HAP-1 (cell line): ENCODE results near the gene ZNF180.
A peak's percentile ranks its signal among the peaks of the same experiment; 100 is the strongest.
"Not testable (repeated sequence)": the region's sequence is repeated elsewhere in the genome, so short reads cannot be mapped to it uniquely, and the experiment has no call there.

ENCODE experiments used
- DNase-seq, 2 experiments: peaks; one replicate each; pipeline ENCODE4 v3.0.0-alpha.2; 2016 to 2020; ENCODE audit warnings: low spot score in 2 of 2
- H3K27me3 ChIP-seq: fragments of 250-450 bp; sonication (Bioruptor Pico); 2 replicates; pipeline ENCODE4 v1.5.1; 2020; ENCODE audit warnings: low read depth, mild to moderate bottlenecking, moderate library complexity
- H3K36me3 ChIP-seq: fragments of 250-450 bp; sonication (Bioruptor Pico); replicated peaks from 2 replicates; pipeline ENCODE4 v1.5.1; 2020; ENCODE audit warnings: mild to moderate bottlenecking
- H3K4me1 ChIP-seq: fragments of 250-450 bp; sonication (Bioruptor Pico); 2 replicates; pipeline ENCODE4 v1.5.1; 2020; ENCODE audit warnings: mild to moderate bottlenecking
- H3K4me3 ChIP-seq: fragments of 250-450 bp; sonication (Bioruptor Pico); 2 replicates; pipeline ENCODE4 v1.5.1; 2020; ENCODE audit warnings: mild to moderate bottlenecking, moderate library complexity
- H3K9me3 ChIP-seq: fragments of 250-450 bp; sonication (Bioruptor Pico); 2 replicates; pipeline ENCODE4 v1.5.1; 2020; ENCODE audit warnings: mild to moderate bottlenecking, moderate library complexity
- in situ Hi-C: fragments of 300-500 bp; cut with MboI; formaldehyde crosslinking; loops from 3 replicates; pipeline ENCODE4 v1.14.3; 2020; ENCODE audit warnings: low sequenced_read_pairs, inconsistent platforms, mixed read lengths

ZNF180 gene

DNA sequence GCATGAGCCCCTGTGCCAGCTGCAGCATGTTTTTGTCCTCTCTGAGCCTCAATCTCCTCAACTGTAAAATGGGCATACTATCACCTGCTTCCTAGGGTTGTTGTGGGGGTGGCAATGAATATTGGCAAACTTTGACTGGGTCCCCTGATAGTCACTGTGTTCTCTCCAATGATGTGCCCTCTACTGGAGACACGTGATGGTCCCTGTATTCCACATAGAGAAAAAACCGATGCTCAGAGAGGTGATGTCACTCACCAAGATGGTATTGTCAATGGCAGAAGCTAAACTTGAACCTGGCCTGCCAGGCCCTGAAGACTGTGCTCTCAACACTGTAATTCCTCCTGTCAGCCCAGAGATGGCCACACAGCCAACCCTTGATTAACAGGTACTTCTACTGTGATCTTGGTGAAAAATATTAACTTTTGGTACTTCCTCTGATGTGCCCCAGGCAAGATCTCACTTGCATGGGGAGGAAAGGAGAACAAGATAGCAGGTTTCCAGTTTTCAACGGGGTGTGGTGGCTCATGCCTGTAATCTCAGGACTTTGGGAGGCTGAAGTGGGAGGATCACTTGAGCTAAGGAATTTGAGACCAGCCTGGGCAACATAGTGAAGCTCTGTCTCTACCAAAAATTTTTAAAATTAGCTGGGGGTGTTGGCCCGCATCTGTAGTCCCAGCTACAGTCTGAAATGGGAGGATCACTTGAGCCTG is 25.6 kb upstream of the ZNF180 start:
- in situ Hi-C loops = no loop called here
- DNase-seq = no peak
- H3K36me3 ChIP-seq = no peaks in the 10 kb centered on the region
- H3K9me3 ChIP-seq = no peaks in the 10 kb centered on the region
- H3K27me3 ChIP-seq = peaks cover 8% of the 10 kb centered on the region; the same call in 1 of the 2 replicates
- H3K4me3 ChIP-seq = no peak overlapping the region
- no peaks in the 10 kb centered on the region for H3K4me1 ChIP-seq

DNA sequence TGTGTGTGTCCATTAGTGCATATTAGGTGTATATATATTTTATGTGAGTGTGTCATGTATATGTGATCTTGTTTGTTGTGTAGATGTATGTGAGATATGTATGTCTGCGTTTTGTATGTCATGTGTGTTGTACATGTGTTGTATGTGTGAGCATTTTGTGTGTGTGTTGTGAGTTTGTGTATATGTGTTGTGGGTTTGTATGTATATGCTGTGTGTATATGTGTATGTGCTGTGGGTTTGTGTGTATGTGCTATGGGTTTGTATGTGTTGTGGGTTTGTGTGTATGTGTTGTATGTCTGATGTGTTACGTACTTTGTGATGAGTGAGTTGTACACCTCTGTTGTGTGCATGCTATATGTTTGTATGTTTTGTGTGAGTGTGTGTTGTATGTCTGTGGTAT is 21.0 kb upstream of the ZNF180 start:
- Histone ChIP-seq H3K27me3 (no peaks in the 10 kb centered on the region), H3K36me3 (no peaks in the 10 kb centered on the region), H3K4me1 (no peaks in the 10 kb centered on the region), H3K4me3 (no peak overlapping the region), H3K9me3 (no peaks in the 10 kb centered on the region)
- in situ Hi-C loops = no loop called here
- DNase-seq = no peak

DNA sequence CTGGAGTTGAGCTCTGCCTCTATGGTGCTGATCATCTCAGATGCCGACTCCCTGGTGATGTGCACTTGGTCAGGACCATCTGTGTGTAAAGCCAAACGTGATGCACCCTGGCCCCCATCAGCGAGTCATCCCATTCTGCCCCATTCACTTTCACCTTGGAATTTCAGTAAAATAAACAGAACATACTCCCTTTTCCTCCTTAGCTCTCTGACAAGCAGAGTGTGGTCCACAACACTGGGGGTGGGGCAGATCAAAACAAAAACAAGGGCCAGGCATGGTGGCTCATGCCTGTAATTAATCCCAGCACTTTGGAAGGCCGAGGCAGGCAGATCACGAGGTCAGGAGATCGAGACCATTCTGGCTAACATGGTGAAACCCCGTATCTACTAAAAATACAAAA is 16.8 kb upstream of the ZNF180 start:
- no peak overlapping the region for H3K4me3 ChIP-seq
- no peaks in the 10 kb centered on the region for H3K9me3 ChIP-seq
- H3K27me3 ChIP-seq = no peaks in the 10 kb centered on the region
- DNase-seq = no peak
- no peaks in the 10 kb centered on the region for H3K36me3 ChIP-seq
- no peaks in the 10 kb centered on the region for H3K4me1 ChIP-seq
- in situ Hi-C loops = no loop called here

DNA sequence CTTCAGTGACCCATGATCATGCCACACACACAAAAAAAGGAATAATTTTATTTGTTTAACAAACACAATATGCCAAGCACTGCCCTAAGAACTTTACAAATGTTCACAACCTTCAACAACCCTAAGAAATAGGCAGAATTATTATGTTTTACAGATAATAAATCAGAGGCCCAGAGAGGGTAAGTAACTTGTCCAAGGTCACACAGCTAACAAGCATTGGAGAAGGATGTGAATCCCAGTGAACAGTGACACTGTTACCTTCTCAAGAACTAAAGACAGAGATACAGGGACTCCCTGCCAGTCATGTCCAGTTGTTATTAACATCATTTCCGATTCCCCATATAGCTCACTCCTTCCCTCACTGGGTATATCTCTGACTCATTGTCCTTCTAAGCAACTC is 15.6 kb upstream of the ZNF180 start:
- DNase-seq = no peak
- in situ Hi-C loops = no loop called here
- Histone ChIP-seq H3K9me3 (no peaks in the 10 kb centered on the region), H3K27me3 (no peaks in the 10 kb centered on the region), H3K36me3 (no peaks in the 10 kb centered on the region), H3K4me1 (no peaks in the 10 kb centered on the region), H3K4me3 (no peak overlapping the region)

DNA sequence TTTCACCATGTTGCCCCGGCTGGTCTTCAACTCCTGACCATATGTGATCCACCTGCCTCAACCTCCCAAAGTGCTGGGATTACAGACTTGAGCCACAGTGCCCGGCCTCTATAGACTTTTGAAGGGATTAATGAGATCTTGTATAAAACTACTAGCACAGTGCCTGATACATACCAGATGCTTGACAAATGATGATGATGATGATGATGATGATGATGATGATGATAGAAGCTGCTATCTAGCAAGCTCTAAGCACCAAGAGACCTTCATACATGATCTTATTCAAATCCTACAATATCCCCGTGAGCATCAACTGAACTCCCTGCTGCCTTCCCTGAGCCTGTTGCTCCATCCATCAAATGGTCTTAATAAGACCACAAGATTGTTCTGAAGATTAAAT is 14.7 kb upstream of the ZNF180 start:
- in situ Hi-C loops = no loop called here
- Histone ChIP-seq H3K27me3 (no peaks in the 10 kb centered on the region), H3K4me3 (no peak overlapping the region), H3K4me1 (no peaks in the 10 kb centered on the region), H3K36me3 (no peaks in the 10 kb centered on the region), H3K9me3 (no peaks in the 10 kb centered on the region)
- no peak for DNase-seq

DNA sequence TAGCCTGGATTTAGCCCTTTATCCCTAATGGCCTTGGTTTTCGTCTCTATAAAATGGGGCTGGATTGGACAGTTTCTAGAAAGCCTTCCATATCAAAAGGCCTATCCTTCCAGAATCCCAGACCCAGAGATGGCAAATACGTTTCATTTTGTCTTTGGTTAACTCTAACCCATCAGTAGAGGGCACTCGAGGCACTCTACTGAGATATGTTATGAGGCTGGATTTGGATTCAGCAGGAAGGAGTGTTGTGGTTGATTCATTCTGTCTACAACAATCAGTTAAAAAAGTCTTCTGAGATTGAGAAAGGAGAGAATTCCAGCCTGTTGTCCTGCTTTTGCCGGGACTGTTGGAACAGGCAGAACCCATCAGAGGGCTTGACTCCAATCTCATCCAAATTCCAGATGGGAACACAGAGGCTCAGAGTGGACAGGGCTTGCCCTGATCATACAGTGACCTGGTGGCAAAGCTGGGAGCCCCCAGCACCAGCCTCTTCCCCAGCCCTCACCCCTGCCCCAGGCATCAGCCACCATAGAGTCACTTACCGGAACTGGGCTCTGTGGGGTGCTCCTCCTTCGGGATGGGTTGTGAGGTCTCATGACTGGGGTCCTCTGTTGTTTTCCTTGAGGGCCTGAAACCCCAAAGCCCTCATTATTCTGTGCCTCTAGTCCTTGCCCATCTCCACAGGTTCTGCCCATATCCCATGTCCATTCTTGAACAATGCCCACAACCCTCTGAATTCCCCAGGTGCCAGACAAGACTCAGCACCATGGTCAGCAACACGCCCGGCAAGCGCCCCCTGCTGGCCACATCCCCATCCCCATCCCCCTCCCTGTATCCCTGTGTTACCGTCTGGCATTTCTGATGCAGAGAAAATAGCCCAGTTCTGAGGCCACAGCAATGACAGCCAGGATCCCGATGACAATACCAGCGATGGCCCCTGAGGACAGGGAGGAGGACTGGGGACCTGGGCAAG is 12.3 kb upstream of the ZNF180 start:
- Histone ChIP-seq H3K4me3 (no peak overlapping the region), H3K4me1 (no peaks in the 10 kb centered on the region), H3K27me3 (peaks cover 4% of the 10 kb centered on the region; the same call in 1 of the 2 replicates), H3K36me3 (no peaks in the 10 kb centered on the region), H3K9me3 (no peaks in the 10 kb centered on the region)
- in situ Hi-C loops = no loop called here
- DNase-seq = peak; percentile 19 to 83

DNA sequence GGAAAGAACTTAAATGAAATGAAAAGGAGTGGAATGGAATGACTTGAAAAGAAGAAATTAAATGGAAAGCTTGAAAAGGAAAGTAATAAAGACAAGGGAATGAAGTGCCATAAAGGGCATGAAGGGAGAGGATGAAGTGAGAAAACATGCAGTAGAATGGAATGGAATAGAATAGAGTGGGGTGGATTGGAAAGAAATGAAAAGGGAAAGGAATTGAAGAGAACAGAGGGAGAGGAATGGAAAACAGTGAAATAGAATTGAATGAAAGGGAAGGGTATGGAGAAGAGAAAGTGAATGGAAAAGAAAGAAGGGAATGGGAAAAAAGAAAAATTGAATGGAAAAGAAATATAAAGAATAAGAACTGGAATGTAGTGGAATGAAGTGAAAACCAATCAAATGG is 9.2 kb upstream of the ZNF180 start:
- no peaks in the 10 kb centered on the region for H3K4me1 ChIP-seq
- peaks cover 4% of the 10 kb centered on the region; the same call in 1 of the 2 replicates for H3K27me3 ChIP-seq
- no peaks in the 10 kb centered on the region for H3K36me3 ChIP-seq
- H3K4me3 ChIP-seq = no peak overlapping the region
- no peak for DNase-seq
- in situ Hi-C loops = no loop called here
- no peaks in the 10 kb centered on the region for H3K9me3 ChIP-seq

DNA sequence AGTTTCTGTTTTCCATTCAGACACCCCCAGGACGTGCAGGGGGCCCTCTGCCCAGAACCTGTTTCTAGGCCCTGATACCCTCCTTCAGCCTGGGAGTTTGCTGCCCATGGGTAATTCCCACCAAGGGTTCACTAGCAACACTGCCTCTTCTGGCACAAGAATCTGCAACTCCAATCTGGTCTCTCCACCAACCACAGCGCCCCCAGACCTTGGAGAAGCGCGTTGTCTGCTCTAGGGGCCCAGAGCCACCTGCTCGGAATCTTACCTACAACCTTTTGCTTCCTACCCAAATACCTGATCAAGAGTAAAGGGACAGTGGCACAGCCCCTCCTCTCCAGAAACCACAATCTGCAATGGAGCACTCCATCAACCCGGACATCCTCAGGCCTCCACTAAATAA is 763 bp downstream of the ZNF180 start:
- Histone ChIP-seq H3K27me3 (peaks cover 3% of the 10 kb centered on the region; the same call in 1 of the 2 replicates), H3K4me3 (peak overlapping the region; percentile 89), H3K9me3 (peaks cover 26% of the 10 kb centered on the region), H3K4me1 (peaks cover 5% of the 10 kb centered on the region), H3K36me3 (peaks cover 28% of the 10 kb centered on the region)
- in situ Hi-C loops = no loop called here
- DNase-seq = peak in 1 of 2 experiments; percentile 18

DNA sequence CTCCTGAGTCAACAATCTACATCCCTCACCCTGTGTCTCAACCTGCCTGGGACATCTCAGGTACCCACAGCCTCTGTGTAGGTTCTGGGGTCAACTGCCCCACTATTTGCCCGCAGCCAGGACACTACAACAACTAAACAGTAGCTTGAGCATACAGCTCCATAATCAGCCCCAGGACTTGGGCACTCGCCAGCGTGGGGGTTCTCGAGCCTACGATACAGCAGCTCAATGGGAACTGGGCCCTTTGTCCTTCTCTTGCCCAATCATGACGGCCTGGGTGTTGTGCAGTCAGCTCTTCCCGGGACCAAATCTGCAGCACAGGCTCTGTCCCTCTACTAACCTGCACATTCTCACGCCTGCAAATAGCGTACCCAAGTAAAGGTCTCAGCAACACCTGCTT is 1.3 kb downstream of the ZNF180 start:
- Histone ChIP-seq H3K4me3 (peak overlapping the region; percentile 89), H3K4me1 (peaks cover 5% of the 10 kb centered on the region), H3K9me3 (peaks cover 30% of the 10 kb centered on the region), H3K36me3 (peaks cover 33% of the 10 kb centered on the region), H3K27me3 (peaks cover 3% of the 10 kb centered on the region; the same call in 1 of the 2 replicates)
- in situ Hi-C loops = no loop called here
- no peak for DNase-seq

DNA sequence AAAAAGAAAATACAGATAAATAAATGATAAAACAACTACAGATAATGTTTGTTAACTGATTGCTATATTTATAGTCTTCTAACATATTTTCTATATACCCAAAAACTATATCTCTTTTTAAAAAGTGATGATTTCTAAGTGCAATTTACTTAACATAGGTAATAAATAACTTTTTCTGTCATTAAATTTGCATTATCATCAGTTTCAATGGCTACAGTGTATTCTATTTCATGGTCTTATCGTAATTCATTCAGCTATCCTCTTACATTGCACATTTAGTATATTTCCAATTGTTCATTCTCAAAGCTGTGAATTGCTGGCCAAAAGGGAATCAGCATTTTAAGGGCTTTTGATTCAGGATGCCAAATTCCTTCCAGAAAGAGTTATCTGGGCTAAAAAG is 3.6 kb downstream of the ZNF180 start:
- no peaks in the 10 kb centered on the region; the same call in 1 of the 2 replicates for H3K27me3 ChIP-seq
- in situ Hi-C loops = no loop called here
- no peak for DNase-seq
- H3K4me3 ChIP-seq = no peak overlapping the region
- H3K4me1 ChIP-seq = peaks cover 5% of the 10 kb centered on the region
- peaks cover 54% of the 10 kb centered on the region for H3K36me3 ChIP-seq
- peaks cover 45% of the 10 kb centered on the region for H3K9me3 ChIP-seq

DNA sequence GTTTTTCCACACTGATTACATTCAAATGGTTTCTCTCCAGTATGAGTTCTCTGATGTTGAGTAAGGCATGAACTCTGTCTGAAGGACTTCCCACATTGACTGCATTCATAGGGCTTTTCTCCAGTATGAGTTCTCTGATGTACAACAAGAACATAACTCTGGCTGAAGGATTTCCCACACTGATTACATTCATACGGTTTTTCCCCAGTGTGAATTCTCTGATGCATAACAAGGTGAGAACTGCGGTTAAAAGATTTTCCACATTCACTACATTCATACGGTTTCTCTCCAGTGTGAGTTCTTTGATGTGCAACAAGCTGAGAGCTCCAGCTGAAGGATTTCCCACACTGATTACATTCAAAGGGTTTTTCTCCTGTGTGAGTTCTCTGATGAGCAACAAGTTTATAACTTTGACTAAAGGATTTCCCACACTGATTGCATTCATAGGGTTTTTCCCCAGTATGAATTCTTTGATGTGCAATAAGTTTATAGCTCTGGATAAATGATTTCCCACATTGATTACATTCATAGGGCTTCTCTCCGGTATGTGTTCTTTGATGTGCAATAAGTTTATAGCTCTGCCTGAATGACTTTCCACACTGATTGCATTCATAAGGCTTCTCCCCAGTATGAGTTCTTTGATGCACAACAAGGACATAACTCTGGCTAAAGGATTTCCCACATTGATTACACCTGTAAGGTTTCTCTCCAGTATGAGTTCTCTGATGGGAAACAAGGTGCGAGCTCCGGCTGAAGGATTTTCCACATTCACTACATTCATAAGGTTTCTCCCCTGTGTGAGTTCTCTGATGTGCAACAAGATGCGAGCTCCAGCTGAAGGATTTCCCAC is 23.5 kb downstream of the ZNF180 start:
- H3K4me1 ChIP-seq = no peaks in the 10 kb centered on the region
- in situ Hi-C loops = no loop called here
- no peak for DNase-seq
- H3K27me3 ChIP-seq = no peaks in the 10 kb centered on the region
- peaks cover 68% of the 10 kb centered on the region for H3K9me3 ChIP-seq
- H3K36me3 ChIP-seq = peaks cover 33% of the 10 kb centered on the region
- no peak overlapping the region for H3K4me3 ChIP-seq

DNA sequence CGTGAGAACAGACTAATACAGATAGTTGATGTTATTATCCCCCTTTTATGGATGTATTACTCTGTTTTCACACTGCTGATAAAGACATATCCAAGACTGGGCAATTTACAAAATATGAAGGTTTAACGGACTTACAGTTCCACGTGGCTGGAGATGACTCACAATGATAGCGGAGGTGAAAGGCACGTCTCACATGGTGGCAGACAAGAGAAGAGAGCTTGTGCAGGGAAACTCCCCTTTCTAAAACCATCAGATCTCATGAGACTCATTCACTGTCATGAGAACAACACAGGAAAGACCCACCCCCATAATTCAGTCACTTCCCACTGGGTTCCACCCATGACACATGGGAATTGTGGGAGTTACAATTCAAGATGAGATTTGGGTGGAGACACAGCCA is 31.6 kb downstream of the ZNF180 start:
- H3K4me3 ChIP-seq, H3K36me3 ChIP-seq, H3K4me1 ChIP-seq, H3K27me3 ChIP-seq, DNase-seq, H3K9me3 ChIP-seq, in situ Hi-C loops: not testable (repeated sequence)

DNA sequence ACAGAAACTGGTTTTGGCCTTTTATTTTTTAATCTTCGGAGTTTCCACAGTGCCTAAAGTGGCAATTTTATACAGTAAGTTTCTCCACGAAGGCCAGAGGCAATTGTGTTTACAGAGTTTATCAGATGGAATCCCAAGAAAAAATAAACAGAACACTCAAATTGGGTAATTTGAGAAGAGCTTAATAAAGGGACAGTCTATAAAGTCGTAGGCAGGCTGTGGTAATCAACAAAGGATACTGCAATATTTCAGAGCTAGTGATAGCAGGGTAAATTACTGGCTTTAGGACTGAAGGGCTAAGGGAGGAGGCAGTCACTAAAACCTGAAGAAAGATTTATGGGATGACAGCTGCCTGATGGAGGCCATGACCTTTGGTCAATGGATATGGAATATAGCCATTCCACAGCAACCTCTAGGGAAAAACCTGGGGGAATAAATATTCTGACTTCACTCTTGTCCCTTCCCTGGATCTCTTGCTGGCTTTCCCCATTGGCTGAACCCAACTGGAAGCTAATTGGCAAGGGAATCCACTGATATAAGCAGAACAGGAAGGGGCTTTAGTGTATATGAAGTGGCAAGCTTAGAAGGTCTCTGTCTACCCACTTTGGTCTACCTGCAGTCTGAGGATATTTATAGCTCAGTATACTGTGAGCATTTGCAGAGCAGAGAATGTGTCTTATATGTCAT is 37.6 kb downstream of the ZNF180 start:
- H3K9me3 ChIP-seq, H3K27me3 ChIP-seq, H3K36me3 ChIP-seq, H3K4me3 ChIP-seq, in situ Hi-C loops, H3K4me1 ChIP-seq, DNase-seq: not testable (repeated sequence)
